WTC11 (cell line): ENCODE results near the gene TGFBR2. TPM values are rescaled to one million over a fixed set of nuclear protein-coding genes. Genes with fewer than 3 reads are reported as not detected.

Experiments
- ATAC-seq: fragments of 200-7000 bp; cut with Tn5 transposase; 2 replicates; pipeline ENCODE4 v1.10.0; 2021; ENCODE audit warnings: mild to moderate bottlenecking, moderate library complexity
- CTCF ChIA-PET: fragments of 300-600 bp; sonication (Branson Sonifier 250); formaldehyde crosslinking; loops from one replicate; lab custom pipeline; 2021; ENCODE audit warnings: antibody characterized with exemption; lab: Charles Lee
- POLR2A ChIA-PET: fragments of 350-600 bp; sonication (Branson Sonifier 250); formaldehyde crosslinking; loops from one replicate; lab custom pipeline; 2021; ENCODE audit warnings: antibody characterized with exemption; lab: Charles Lee
- DNase-seq: peaks from one replicate; pipeline ENCODE4 v3.0.0; 2021; ENCODE audit warnings: low spot score
- H3K27ac Mint-ChIP-seq: 2 replicates; pipeline ENCODE4 v1.8.0; 2021; ENCODE audit warnings: mixed read lengths
- H3K27me3 Mint-ChIP-seq: 2 replicates; pipeline ENCODE4 v1.8.0; 2021; ENCODE audit warnings: low read depth, mild to moderate bottlenecking, moderate library complexity, mixed read lengths
- H3K36me3 Mint-ChIP-seq: 2 replicates; pipeline ENCODE4 v1.8.0; 2021; ENCODE audit warnings: mixed read lengths
- H3K4me1 Mint-ChIP-seq: 2 replicates; pipeline ENCODE4 v1.8.0; 2022; ENCODE audit warnings: mixed read lengths
- H3K4me3 Mint-ChIP-seq: 2 replicates; pipeline ENCODE4 v1.8.0; 2021; ENCODE audit warnings: mild to moderate bottlenecking, moderate library complexity, mixed read lengths
- H3K9me3 Mint-ChIP-seq: 2 replicates; pipeline ENCODE4 v1.8.0; 2021; ENCODE audit warnings: mixed read lengths
- CREM ChIP-seq: sonication (generic); formaldehyde crosslinking; IDR thresholded peaks from 2 replicates; pipeline ENCODE4 v1.8.1; 2022; ENCODE audit warnings: mild to moderate bottlenecking, missing genetic modification reagents, moderate library complexity
- FOXP1 ChIP-seq: sonication (generic); formaldehyde crosslinking; IDR thresholded peaks from 2 replicates; pipeline ENCODE4 v1.8.0; 2022; ENCODE audit warnings: missing genetic modification reagents, mild to moderate bottlenecking, moderate library complexity, borderline replicate concordance
- IRF2 ChIP-seq: sonication (generic); formaldehyde crosslinking; IDR thresholded peaks from 2 replicates; pipeline ENCODE4 v1.8.0; 2022; ENCODE audit warnings: low read depth, missing genetic modification reagents, borderline replicate concordance
- MYBL2 ChIP-seq: sonication (generic); formaldehyde crosslinking; IDR thresholded peaks from 2 replicates; pipeline ENCODE4 v1.8.1; 2023; ENCODE audit warnings: mild to moderate bottlenecking, moderate library complexity, missing genetic modification reagents
- NFE2L1 ChIP-seq: sonication (generic); formaldehyde crosslinking; IDR thresholded peaks from 2 replicates; pipeline ENCODE4 v1.8.1; 2023; ENCODE audit warnings: missing genetic modification reagents
- NR1H2 ChIP-seq: sonication (generic); formaldehyde crosslinking; IDR thresholded peaks from 2 replicates; pipeline ENCODE4 v1.9.0; 2021; ENCODE audit warnings: mild to moderate bottlenecking, moderate library complexity, missing genetic modification reagents
- TEAD1 ChIP-seq: sonication (generic); formaldehyde crosslinking; IDR thresholded peaks from 2 replicates; pipeline ENCODE4 v1.8.0; 2022; ENCODE audit warnings: mild to moderate bottlenecking, missing genetic modification reagents
- ZNF121 ChIP-seq: sonication (generic); formaldehyde crosslinking; IDR thresholded peaks from 2 replicates; pipeline ENCODE4 v1.8.0; 2023; ENCODE audit warnings: missing genetic modification reagents
- ZNF396 ChIP-seq: fragments of 250-450 bp; sonication (Bioruptor Pico); IDR thresholded peaks from 2 replicates; pipeline ENCODE4 v1.8.0; 2021; ENCODE audit warnings: mild to moderate bottlenecking, moderate library complexity, borderline replicate concordance
- total RNA-seq: library from RNA; stranded (reverse); gene quantifications from 3 replicates; pipeline ENCODE4 v1.2.3, GENCODE V29; 2021
- TF ChIP-seq, protein P1 (sequence below): fragments of 250-450 bp; sonication (Bioruptor Pico); IDR thresholded peaks from 2 replicates; pipeline ENCODE4 v1.9.0; 2021; ENCODE audit warnings: mild to moderate bottlenecking
- TF ChIP-seq, protein P2 (sequence below): fragments of 200-600 bp; IDR thresholded peaks from 2 replicates; pipeline ENCODE4 v1.8.0; 2022; ENCODE audit warnings: antibody characterized with exemption
- TF ChIP-seq, protein P3 (sequence below): sonication (generic); formaldehyde crosslinking; conservative IDR thresholded peaks from 2 replicates; pipeline ENCODE4 v1.8.1; 2022; ENCODE audit warnings: mild to moderate bottlenecking, missing genetic modification reagents
- TF ChIP-seq, protein P4 (sequence below): sonication (generic); formaldehyde crosslinking; IDR thresholded peaks from 2 replicates; pipeline ENCODE4 v1.8.1; 2023; ENCODE audit warnings: mild to moderate bottlenecking, missing genetic modification reagents, moderate library complexity
- TF ChIP-seq, protein P5 (sequence below): sonication (generic); formaldehyde crosslinking; IDR thresholded peaks from 2 replicates; pipeline ENCODE4 v1.8.1; 2022; ENCODE audit warnings: low read depth, mild to moderate bottlenecking, moderate library complexity, missing genetic modification reagents, borderline replicate concordance
- TF ChIP-seq, protein P6 (sequence below): sonication (generic); formaldehyde crosslinking; IDR thresholded peaks from 2 replicates; pipeline ENCODE4 v1.8.1; 2023; ENCODE audit warnings: mild to moderate bottlenecking, missing genetic modification reagents, moderate library complexity
- TF ChIP-seq, protein P7 (sequence below): sonication (generic); formaldehyde crosslinking; IDR thresholded peaks from 2 replicates; pipeline ENCODE4 v1.8.0; 2023; ENCODE audit warnings: missing genetic modification reagents, mild to moderate bottlenecking, borderline replicate concordance
- TF ChIP-seq, protein P8 (sequence below): fragments of 250-450 bp; sonication (Bioruptor Pico); IDR thresholded peaks from 2 replicates; pipeline ENCODE4 v2.1.2; 2022; ENCODE audit warnings: mild to moderate bottlenecking, moderate library complexity
- TF ChIP-seq, protein P9 (sequence below): sonication (generic); formaldehyde crosslinking; IDR thresholded peaks from 2 replicates; pipeline ENCODE4 v1.8.0; 2023; ENCODE audit warnings: mild to moderate bottlenecking, missing genetic modification reagents

The TGFBR2 gene
- total RNA-seq, 1 experiment from 2014 or later: 9.6 TPM

DNA sequence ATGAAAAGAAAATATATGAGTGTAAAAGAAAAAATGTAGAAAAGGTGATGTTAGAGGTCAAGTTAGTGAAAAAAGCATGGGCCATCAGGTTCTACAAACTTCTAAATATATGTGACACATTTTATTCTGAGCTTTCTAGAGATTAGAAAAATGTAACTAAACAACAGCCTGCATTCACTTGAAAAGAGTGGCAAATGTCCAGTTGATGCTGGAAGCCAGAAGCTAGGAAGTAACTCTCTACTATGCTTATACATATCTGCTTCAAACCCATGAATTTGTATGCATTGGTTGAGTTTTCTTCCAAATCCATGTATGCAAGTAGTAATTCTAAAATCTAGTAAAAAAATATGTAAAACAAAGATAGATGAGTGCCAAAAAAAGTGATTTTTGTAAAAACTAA lies 123.5 kb downstream of the TGFBR2 start:
- Mint-ChIP-seq H3K27me3 (no peaks in the 10 kb centered on the region), H3K36me3 (no peaks in the 10 kb centered on the region), H3K4me1 (peaks cover 13% of the 10 kb centered on the region; the same call in 1 of the 2 replicates), H3K9me3 (0 out of 2 replicates have a peak, but pooled peaks cover 5% of the 10 kb centered on the region), H3K27ac (no peak overlapping the region), H3K4me3 (no peak overlapping the region)
- ChIA-PET POLR2A (no interaction called here), CTCF (no interaction called here)
- ATAC-seq (no peak), DNase-seq (no peak)
- TF ChIP-seq, protein P1, sequence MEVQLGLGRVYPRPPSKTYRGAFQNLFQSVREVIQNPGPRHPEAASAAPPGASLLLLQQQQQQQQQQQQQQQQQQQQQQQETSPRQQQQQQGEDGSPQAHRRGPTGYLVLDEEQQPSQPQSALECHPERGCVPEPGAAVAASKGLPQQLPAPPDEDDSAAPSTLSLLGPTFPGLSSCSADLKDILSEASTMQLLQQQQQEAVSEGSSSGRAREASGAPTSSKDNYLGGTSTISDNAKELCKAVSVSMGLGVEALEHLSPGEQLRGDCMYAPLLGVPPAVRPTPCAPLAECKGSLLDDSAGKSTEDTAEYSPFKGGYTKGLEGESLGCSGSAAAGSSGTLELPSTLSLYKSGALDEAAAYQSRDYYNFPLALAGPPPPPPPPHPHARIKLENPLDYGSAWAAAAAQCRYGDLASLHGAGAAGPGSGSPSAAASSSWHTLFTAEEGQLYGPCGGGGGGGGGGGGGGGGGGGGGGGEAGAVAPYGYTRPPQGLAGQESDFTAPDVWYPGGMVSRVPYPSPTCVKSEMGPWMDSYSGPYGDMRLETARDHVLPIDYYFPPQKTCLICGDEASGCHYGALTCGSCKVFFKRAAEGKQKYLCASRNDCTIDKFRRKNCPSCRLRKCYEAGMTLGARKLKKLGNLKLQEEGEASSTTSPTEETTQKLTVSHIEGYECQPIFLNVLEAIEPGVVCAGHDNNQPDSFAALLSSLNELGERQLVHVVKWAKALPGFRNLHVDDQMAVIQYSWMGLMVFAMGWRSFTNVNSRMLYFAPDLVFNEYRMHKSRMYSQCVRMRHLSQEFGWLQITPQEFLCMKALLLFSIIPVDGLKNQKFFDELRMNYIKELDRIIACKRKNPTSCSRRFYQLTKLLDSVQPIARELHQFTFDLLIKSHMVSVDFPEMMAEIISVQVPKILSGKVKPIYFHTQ: no peak
- no peak for TF ChIP-seq IRF2 (CRISPR knock-in tag)
- TF ChIP-seq ZNF121 (CRISPR knock-in tag): no peak
- TF ChIP-seq, protein P2, sequence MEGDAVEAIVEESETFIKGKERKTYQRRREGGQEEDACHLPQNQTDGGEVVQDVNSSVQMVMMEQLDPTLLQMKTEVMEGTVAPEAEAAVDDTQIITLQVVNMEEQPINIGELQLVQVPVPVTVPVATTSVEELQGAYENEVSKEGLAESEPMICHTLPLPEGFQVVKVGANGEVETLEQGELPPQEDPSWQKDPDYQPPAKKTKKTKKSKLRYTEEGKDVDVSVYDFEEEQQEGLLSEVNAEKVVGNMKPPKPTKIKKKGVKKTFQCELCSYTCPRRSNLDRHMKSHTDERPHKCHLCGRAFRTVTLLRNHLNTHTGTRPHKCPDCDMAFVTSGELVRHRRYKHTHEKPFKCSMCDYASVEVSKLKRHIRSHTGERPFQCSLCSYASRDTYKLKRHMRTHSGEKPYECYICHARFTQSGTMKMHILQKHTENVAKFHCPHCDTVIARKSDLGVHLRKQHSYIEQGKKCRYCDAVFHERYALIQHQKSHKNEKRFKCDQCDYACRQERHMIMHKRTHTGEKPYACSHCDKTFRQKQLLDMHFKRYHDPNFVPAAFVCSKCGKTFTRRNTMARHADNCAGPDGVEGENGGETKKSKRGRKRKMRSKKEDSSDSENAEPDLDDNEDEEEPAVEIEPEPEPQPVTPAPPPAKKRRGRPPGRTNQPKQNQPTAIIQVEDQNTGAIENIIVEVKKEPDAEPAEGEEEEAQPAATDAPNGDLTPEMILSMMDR: no peak
- TF ChIP-seq, protein P3, sequence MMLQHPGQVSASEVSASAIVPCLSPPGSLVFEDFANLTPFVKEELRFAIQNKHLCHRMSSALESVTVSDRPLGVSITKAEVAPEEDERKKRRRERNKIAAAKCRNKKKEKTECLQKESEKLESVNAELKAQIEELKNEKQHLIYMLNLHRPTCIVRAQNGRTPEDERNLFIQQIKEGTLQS (CRISPR knock-in tag): no peak
- TF ChIP-seq TEAD1 (CRISPR knock-in tag): no peak
- TF ChIP-seq, protein P4, sequence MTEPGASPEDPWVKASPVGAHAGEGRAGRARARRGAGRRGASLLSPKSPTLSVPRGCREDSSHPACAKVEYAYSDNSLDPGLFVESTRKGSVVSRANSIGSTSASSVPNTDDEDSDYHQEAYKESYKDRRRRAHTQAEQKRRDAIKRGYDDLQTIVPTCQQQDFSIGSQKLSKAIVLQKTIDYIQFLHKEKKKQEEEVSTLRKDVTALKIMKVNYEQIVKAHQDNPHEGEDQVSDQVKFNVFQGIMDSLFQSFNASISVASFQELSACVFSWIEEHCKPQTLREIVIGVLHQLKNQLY (CRISPR knock-in tag): no peak
- TF ChIP-seq, protein P5, sequence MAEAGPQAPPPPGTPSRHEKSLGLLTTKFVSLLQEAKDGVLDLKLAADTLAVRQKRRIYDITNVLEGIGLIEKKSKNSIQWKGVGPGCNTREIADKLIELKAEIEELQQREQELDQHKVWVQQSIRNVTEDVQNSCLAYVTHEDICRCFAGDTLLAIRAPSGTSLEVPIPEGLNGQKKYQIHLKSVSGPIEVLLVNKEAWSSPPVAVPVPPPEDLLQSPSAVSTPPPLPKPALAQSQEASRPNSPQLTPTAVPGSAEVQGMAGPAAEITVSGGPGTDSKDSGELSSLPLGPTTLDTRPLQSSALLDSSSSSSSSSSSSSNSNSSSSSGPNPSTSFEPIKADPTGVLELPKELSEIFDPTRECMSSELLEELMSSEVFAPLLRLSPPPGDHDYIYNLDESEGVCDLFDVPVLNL (CRISPR knock-in tag): no peak
- TF ChIP-seq, protein P6, sequence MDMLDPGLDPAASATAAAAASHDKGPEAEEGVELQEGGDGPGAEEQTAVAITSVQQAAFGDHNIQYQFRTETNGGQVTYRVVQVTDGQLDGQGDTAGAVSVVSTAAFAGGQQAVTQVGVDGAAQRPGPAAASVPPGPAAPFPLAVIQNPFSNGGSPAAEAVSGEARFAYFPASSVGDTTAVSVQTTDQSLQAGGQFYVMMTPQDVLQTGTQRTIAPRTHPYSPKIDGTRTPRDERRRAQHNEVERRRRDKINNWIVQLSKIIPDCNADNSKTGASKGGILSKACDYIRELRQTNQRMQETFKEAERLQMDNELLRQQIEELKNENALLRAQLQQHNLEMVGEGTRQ (CRISPR knock-in tag): no peak
- TF ChIP-seq NR1H2 (CRISPR knock-in tag): no peak
- TF ChIP-seq, protein P7, sequence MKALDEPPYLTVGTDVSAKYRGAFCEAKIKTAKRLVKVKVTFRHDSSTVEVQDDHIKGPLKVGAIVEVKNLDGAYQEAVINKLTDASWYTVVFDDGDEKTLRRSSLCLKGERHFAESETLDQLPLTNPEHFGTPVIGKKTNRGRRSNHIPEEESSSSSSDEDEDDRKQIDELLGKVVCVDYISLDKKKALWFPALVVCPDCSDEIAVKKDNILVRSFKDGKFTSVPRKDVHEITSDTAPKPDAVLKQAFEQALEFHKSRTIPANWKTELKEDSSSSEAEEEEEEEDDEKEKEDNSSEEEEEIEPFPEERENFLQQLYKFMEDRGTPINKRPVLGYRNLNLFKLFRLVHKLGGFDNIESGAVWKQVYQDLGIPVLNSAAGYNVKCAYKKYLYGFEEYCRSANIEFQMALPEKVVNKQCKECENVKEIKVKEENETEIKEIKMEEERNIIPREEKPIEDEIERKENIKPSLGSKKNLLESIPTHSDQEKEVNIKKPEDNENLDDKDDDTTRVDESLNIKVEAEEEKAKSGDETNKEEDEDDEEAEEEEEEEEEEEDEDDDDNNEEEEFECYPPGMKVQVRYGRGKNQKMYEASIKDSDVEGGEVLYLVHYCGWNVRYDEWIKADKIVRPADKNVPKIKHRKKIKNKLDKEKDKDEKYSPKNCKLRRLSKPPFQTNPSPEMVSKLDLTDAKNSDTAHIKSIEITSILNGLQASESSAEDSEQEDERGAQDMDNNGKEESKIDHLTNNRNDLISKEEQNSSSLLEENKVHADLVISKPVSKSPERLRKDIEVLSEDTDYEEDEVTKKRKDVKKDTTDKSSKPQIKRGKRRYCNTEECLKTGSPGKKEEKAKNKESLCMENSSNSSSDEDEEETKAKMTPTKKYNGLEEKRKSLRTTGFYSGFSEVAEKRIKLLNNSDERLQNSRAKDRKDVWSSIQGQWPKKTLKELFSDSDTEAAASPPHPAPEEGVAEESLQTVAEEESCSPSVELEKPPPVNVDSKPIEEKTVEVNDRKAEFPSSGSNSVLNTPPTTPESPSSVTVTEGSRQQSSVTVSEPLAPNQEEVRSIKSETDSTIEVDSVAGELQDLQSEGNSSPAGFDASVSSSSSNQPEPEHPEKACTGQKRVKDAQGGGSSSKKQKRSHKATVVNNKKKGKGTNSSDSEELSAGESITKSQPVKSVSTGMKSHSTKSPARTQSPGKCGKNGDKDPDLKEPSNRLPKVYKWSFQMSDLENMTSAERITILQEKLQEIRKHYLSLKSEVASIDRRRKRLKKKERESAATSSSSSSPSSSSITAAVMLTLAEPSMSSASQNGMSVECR: no peak
- no peak for TF ChIP-seq FOXP1 (CRISPR knock-in tag)
- no peak for TF ChIP-seq MYBL2
- TF ChIP-seq ZNF396: no peak
- TF ChIP-seq, protein P8, sequence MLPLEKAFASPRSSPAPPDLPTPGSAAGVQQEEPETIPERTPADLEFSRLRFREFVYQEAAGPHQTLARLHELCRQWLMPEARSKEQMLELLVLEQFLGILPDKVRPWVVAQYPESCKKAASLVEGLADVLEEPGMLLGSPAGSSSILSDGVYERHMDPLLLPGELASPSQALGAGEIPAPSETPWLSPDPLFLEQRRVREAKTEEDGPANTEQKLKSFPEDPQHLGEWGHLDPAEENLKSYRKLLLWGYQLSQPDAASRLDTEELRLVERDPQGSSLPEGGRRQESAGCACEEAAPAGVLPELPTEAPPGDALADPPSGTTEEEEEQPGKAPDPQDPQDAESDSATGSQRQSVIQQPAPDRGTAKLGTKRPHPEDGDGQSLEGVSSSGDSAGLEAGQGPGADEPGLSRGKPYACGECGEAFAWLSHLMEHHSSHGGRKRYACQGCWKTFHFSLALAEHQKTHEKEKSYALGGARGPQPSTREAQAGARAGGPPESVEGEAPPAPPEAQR: no peak
- no peak for TF ChIP-seq NFE2L1
- TF ChIP-seq, protein P9, sequence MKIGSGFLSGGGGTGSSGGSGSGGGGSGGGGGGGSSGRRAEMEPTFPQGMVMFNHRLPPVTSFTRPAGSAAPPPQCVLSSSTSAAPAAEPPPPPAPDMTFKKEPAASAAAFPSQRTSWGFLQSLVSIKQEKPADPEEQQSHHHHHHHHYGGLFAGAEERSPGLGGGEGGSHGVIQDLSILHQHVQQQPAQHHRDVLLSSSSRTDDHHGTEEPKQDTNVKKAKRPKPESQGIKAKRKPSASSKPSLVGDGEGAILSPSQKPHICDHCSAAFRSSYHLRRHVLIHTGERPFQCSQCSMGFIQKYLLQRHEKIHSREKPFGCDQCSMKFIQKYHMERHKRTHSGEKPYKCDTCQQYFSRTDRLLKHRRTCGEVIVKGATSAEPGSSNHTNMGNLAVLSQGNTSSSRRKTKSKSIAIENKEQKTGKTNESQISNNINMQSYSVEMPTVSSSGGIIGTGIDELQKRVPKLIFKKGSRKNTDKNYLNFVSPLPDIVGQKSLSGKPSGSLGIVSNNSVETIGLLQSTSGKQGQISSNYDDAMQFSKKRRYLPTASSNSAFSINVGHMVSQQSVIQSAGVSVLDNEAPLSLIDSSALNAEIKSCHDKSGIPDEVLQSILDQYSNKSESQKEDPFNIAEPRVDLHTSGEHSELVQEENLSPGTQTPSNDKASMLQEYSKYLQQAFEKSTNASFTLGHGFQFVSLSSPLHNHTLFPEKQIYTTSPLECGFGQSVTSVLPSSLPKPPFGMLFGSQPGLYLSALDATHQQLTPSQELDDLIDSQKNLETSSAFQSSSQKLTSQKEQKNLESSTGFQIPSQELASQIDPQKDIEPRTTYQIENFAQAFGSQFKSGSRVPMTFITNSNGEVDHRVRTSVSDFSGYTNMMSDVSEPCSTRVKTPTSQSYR (CRISPR knock-in tag): no peak
- TF ChIP-seq CREM (CRISPR knock-in tag): no peak
